HG02642 (cell line): ENCODE results near the gene MITF.

Source experiments
- ATAC-seq: cut with Tn5 transposase; IDR thresholded peaks from one replicate; pipeline ENCODE4 v1.9.1; 2021; ENCODE audit warnings: mild to moderate bottlenecking; ENCODE audit not compliant: unreplicated experiment, poor library complexity

Gene MITF

GRCh38 chr3:69751074-69751476 is 11.8 kb downstream of the MITF start:
- no peak for ATAC-seq

GRCh38 chr3:69752241-69752640 is 13.0 kb downstream of the MITF start:
- ATAC-seq, result no peak

- ATAC-seq, result no peak
These were observed 14.0 kb downstream of the MITF start for GRCh38 chr3:69753179-69753775.

GRCh38 chr3:69755795-69756194 is 16.5 kb downstream of the MITF start:
- no peak for ATAC-seq

- no peak for ATAC-seq
These were observed 22.9 kb downstream of the MITF start for GRCh38 chr3:69761896-69762767.

- no peak for ATAC-seq
These were observed 23.5 kb downstream of the MITF start for GRCh38 chr3:69762768-69763229.

- no peak for ATAC-seq
These were observed 24.2 kb downstream of the MITF start for GRCh38 chr3:69763458-69763857.

- no peak for ATAC-seq
These were observed 25.0 kb downstream of the MITF start for GRCh38 chr3:69764121-69764741.

GRCh38 chr3:69764861-69765260 is 25.6 kb downstream of the MITF start:
- ATAC-seq, result no peak

- no peak for ATAC-seq
These were observed 27.4 kb downstream of the MITF start for GRCh38 chr3:69766638-69767037.

- ATAC-seq, result no peak
These were observed 28.3 kb downstream of the MITF start for GRCh38 chr3:69767571-69767970.

- no peak for ATAC-seq
These were observed 29.2 kb downstream of the MITF start for GRCh38 chr3:69768438-69768837.

GRCh38 chr3:69770219-69770618 is 31.0 kb downstream of the MITF start:
- no peak for ATAC-seq

GRCh38 chr3:69770976-69771634 is 31.8 kb downstream of the MITF start:
- ATAC-seq, result no peak

GRCh38 chr3:69772152-69772867 is 33.0 kb downstream of the MITF start:
- ATAC-seq, result no peak

GRCh38 chr3:69774029-69774428 is 34.8 kb downstream of the MITF start:
- ATAC-seq, result no peak

GRCh38 chr3:69775751-69776150 is 36.5 kb downstream of the MITF start:
- ATAC-seq, result no peak

- ATAC-seq, result no peak
These were observed 37.0 kb downstream of the MITF start for GRCh38 chr3:69776289-69776688.

- no peak for ATAC-seq
These were observed 37.8 kb downstream of the MITF start for GRCh38 chr3:69776920-69777581.

- no peak for ATAC-seq
These were observed 38.3 kb downstream of the MITF start for GRCh38 chr3:69777582-69777967.
